Skeletal muscle satellite cell (primary cell): ENCODE results near the gene MYO7B.
"Not testable (repeated sequence)": the region's sequence is repeated elsewhere in the genome, so short reads cannot be mapped to it uniquely, and the experiment has no call there.

ENCODE experiments used
- H3K27me3 ChIP-seq: 2 replicates; pipeline ENCODE4 v1.7.0; 2013; ENCODE audit warnings: low read length; ENCODE audit not compliant: control insufficient read depth, insufficient read depth
- H3K36me3 ChIP-seq: 2 replicates; pipeline ENCODE4 v1.7.0; 2013; ENCODE audit warnings: mild to moderate bottlenecking, control low read depth, low read length; ENCODE audit not compliant: insufficient read depth
- H3K4me1 ChIP-seq: 2 replicates; pipeline ENCODE4 v1.7.0; 2013; ENCODE audit warnings: low read length; ENCODE audit not compliant: control insufficient read depth, insufficient read depth
- H3K4me2 ChIP-seq: 2 replicates; pipeline ENCODE4 v1.7.0; 2013; ENCODE audit warnings: mild to moderate bottlenecking, low read length
- H3K4me3 ChIP-seq: 2 replicates; pipeline ENCODE4 v1.7.0; 2013; ENCODE audit warnings: low read length
- H3K9ac ChIP-seq: 2 replicates; pipeline ENCODE4 v1.7.0; 2013; ENCODE audit warnings: mild to moderate bottlenecking, low read depth, low read length, moderate library complexity
- H3K9me3 ChIP-seq: replicated peaks from 2 replicates; pipeline ENCODE4 v1.7.0; 2013; ENCODE audit warnings: mild to moderate bottlenecking, control low read depth, low read length

The MYO7B gene

GRCh38 chr2:127525691-127526131, 9.8 kb upstream of the MYO7B start:
- peak overlapping the region; percentile 75 for H3K4me3 ChIP-seq

GRCh38 chr2:127526132-127527000, 9.1 kb upstream of the MYO7B start, which contains the start of gene IWS1:
Gene IWS1, minus strand, starts transcription at chr2:127526489. Its CDS starts 281 bp downstream, at chr2:127526208.
- Histone ChIP-seq H3K36me3 (peaks cover 21% of the 10 kb centered on the region), H3K4me3 (peak within 1 kb of the TSS; percentile 75), H3K27me3 (no peaks in the 10 kb centered on the region), H3K4me2 (peak within 1 kb of the TSS; percentile 85), H3K4me1 (peaks cover 16% of the 10 kb centered on the region), H3K9ac (peak within 1 kb of the TSS; percentile 98), H3K9me3 (no peaks in the 10 kb centered on the region)

More at GRCh38 chr2:127525691-127526131, 9.8 kb upstream of the MYO7B start:
- Histone ChIP-seq H3K9me3 (no peaks in the 10 kb centered on the region), H3K9ac (peak overlapping the region; percentile 98), H3K4me2 (peak overlapping the region; percentile 85), H3K4me1 (peaks cover 16% of the 10 kb centered on the region), H3K27me3 (no peaks in the 10 kb centered on the region), H3K36me3 (peaks cover 22% of the 10 kb centered on the region)

- H3K9ac ChIP-seq = peak overlapping the region; percentile 98
- peaks cover 16% of the 10 kb centered on the region for H3K4me1 ChIP-seq
- peak overlapping the region; percentile 75 for H3K4me3 ChIP-seq
- peak overlapping the region; percentile 85 for H3K4me2 ChIP-seq
- peaks cover 13% of the 10 kb centered on the region for H3K36me3 ChIP-seq
- no peaks in the 10 kb centered on the region for H3K27me3 ChIP-seq
- no peaks in the 10 kb centered on the region for H3K9me3 ChIP-seq
Measured at GRCh38 chr2:127527001-127527804, 8.3 kb upstream of the MYO7B start.

- Histone ChIP-seq H3K27me3 (peaks cover 2% of the 10 kb centered on the region), H3K36me3 (peaks cover 1% of the 10 kb centered on the region), H3K4me1 (peaks cover 15% of the 10 kb centered on the region), H3K4me3 (no peak overlapping the region), H3K4me2 (no peak overlapping the region), H3K9me3 (no peaks in the 10 kb centered on the region), H3K9ac (no peak overlapping the region)
Measured at GRCh38 chr2:127528487-127528886, 7.0 kb upstream of the MYO7B start.

- H3K9me3 ChIP-seq, H3K4me1 ChIP-seq, H3K4me3 ChIP-seq, H3K36me3 ChIP-seq, H3K4me2 ChIP-seq, H3K9ac ChIP-seq: not testable (repeated sequence)
- peaks cover 11% of the 10 kb centered on the region for H3K27me3 ChIP-seq
Measured at GRCh38 chr2:127529416-127529815, 6.1 kb upstream of the MYO7B start.

GRCh38 chr2:127530245-127531140, 5.0 kb upstream of the MYO7B start:
- Histone ChIP-seq H3K36me3 (no peaks in the 10 kb centered on the region), H3K4me1 (peaks cover 8% of the 10 kb centered on the region), H3K9ac (no peak overlapping the region), H3K9me3 (no peaks in the 10 kb centered on the region), H3K27me3 (peaks cover 15% of the 10 kb centered on the region), H3K4me2 (no peak overlapping the region), H3K4me3 (no peak overlapping the region)

- H3K27me3 ChIP-seq = peaks cover 15% of the 10 kb centered on the region
- H3K9me3 ChIP-seq = no peaks in the 10 kb centered on the region
- no peak overlapping the region for H3K4me3 ChIP-seq
- no peak overlapping the region for H3K4me2 ChIP-seq
- peaks cover 8% of the 10 kb centered on the region for H3K4me1 ChIP-seq
- no peaks in the 10 kb centered on the region for H3K36me3 ChIP-seq
- no peak overlapping the region for H3K9ac ChIP-seq
Measured at GRCh38 chr2:127531221-127531648, 4.2 kb upstream of the MYO7B start.

GRCh38 chr2:127532296-127532695, 3.2 kb upstream of the MYO7B start:
- Histone ChIP-seq H3K9ac (no peak overlapping the region), H3K4me1 (peaks cover 2% of the 10 kb centered on the region), H3K9me3 (no peaks in the 10 kb centered on the region), H3K4me2 (no peak overlapping the region), H3K36me3 (no peaks in the 10 kb centered on the region), H3K27me3 (peaks cover 15% of the 10 kb centered on the region), H3K4me3 (no peak overlapping the region)

GRCh38 chr2:127535918-127536317, 435 bp downstream of the MYO7B start:
- Histone ChIP-seq H3K9me3 (no peaks in the 10 kb centered on the region), H3K4me2 (no peak overlapping the region), H3K9ac (no peak overlapping the region), H3K27me3 (peaks cover 27% of the 10 kb centered on the region), H3K4me1 (no peaks in the 10 kb centered on the region), H3K4me3 (no peak overlapping the region), H3K36me3 (no peaks in the 10 kb centered on the region)

- H3K9ac ChIP-seq = no peak overlapping the region
- H3K36me3 ChIP-seq = no peaks in the 10 kb centered on the region
- no peak overlapping the region for H3K4me2 ChIP-seq
- no peak overlapping the region for H3K4me3 ChIP-seq
- no peaks in the 10 kb centered on the region for H3K9me3 ChIP-seq
- peaks cover 37% of the 10 kb centered on the region for H3K27me3 ChIP-seq
- no peaks in the 10 kb centered on the region for H3K4me1 ChIP-seq
Measured at GRCh38 chr2:127536707-127537541, 1.4 kb downstream of the MYO7B start.
